HG02870 (cell line): ENCODE data around the gene BICRA.
"Not testable (repeated sequence)": the region's sequence is repeated elsewhere in the genome, so short reads cannot be mapped to it uniquely, and the experiment has no call there.

Experiments used
- ATAC-seq: cut with Tn5 transposase; IDR thresholded peaks from one replicate; pipeline ENCODE4 v1.9.1; 2021; ENCODE audit warnings: mild to moderate bottlenecking, moderate library complexity; ENCODE audit not compliant: unreplicated experiment

BICRA gene

GRCh38 chr19:47740866-47741519 lies 132.1 kb downstream of the BICRA start:
- no peak for ATAC-seq

- no peak for ATAC-seq
Measured at GRCh38 chr19:47741544-47742140, 132.7 kb downstream of the BICRA start.

GRCh38 chr19:47742634-47743033 lies 133.7 kb downstream of the BICRA start:
- ATAC-seq, result no peak

- ATAC-seq, result peak; percentile 60
Measured at GRCh38 chr19:47745010-47745901, 136.3 kb downstream of the BICRA start, which contains the start of gene NOP53. NOP53 (plus strand) TSS chr19:47745546; CDS start chr19:47745560, 14 bp downstream.

GRCh38 chr19:47746129-47746528 lies 137.2 kb downstream of the BICRA start:
- ATAC-seq, result not testable (repeated sequence)

GRCh38 chr19:47749326-47749725 lies 140.4 kb downstream of the BICRA start:
- no peak for ATAC-seq

- ATAC-seq, result no peak
Measured at GRCh38 chr19:47750752-47751151, 141.8 kb downstream of the BICRA start.

GRCh38 chr19:47752440-47753211 lies 143.7 kb downstream of the BICRA start:
- no peak for ATAC-seq
